GM21723 (cell line): ENCODE measurements around the gene C1orf35.
A peak's percentile ranks its signal among the peaks of the same experiment; 100 is the strongest.
"Not testable (repeated sequence)": the region's sequence is repeated elsewhere in the genome, so short reads cannot be mapped to it uniquely, and the experiment has no call there.

ENCODE experiments used
- ATAC-seq: cut with Tn5 transposase; IDR thresholded peaks from one replicate; pipeline ENCODE4 v1.9.1; 2021; ENCODE audit warnings: mild to moderate bottlenecking, moderate library complexity; ENCODE audit not compliant: unreplicated experiment

Gene C1orf35

DNA sequence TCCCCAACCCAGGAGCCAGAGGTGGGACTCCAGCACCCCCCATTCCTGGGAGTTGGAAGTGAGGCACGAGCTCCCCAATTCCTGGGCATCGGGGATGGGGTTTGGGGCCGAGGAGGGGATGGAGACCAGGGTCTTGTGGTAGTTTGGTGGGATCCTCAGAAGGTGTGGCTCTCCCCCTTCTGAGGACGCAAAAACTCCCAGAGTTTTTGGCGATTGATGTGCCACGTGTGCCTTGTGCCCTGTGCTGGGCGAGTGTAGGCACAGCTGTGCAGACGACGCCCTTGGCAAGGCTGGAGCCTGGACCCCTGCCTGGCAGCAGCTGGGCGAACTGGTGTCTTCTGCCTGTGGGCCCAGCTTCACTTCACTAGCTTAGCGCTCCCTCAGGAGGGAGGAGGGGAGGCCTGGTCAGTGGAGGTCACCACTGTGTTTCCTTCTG is 39.6 kb upstream of the C1orf35 start:
- ATAC-seq = no peak

GRCh38 chr1:228142155-228142691 is 39.1 kb upstream of the C1orf35 start:
- no peak for ATAC-seq

DNA sequence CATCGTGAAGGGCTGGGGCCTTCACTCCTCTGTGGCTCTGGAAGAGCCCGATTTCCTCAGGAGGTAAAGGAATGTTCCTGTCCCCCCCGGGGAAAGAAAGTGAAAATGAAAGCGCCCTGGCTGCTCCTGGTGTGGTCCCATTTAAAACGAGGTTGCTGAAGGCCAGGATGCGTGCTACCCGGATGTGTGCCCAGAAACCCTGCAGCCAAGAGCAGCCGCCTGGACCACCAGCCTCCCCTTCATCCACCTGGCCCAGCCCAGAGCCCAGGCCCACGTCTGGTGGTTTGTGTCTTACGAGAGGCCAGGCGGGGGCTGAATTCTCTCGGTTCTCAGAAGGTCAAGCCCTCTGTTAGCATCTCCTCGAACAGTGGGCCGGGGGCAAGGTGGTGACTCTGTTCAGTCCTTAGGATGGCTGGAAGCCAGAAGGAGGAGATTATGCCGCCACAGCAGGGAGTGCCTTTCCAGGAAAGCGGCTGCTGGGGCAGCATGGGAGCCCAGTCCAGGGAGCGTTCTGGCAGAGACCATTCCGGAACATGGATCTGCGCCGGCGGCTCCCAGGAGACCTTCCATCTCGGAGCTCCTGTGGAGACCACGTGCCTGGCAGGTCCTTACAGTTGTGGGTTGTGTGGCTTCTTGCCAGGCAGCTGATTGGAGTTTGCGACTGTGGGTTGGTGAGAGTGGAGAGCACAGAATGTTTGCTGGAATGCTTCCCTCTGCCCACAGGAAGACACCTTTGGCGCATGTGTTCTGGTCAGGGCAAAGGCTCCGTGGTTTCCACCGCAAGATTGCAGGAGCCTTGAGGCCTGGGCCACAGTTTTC is 38.3 kb upstream of the C1orf35 start:
- no peak for ATAC-seq

DNA sequence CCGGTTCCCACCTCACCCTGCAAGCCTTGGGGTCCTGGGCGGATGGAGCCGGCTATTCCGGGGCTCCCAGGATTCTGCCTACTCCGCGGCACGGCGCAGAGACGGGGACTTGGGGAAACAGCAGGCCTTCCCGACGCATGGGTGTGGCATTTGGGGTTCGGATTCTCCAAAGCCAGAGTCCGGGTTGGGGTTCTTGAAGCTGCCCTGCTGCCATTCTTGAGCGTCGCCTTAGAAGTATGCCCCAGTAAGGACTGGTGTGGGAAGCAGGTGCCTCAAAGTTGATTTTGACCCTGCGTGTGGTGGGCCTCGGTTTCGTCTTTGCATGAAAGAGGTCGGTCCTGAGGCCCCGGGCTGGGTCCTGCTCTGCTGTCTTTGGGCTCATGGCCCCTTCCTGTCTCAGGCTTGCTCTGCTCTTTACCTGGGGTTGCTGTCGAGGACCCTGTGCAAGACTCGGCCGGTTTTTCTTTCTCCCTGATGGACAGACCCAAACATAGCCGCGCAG is 37.6 kb upstream of the C1orf35 start:
- no peak for ATAC-seq

GRCh38 chr1:228139931-228140723 is 37.0 kb upstream of the C1orf35 start, which contains the start of gene GUK1:
GUK1 (plus strand) TSS chr1:228140279; CDS start chr1:228140303, 24 bp downstream.
- ATAC-seq = peak; percentile 90

GRCh38 chr1:228139406-228139930 is 36.3 kb upstream of the C1orf35 start:
- ATAC-seq = no peak

- ATAC-seq = no peak
These were observed 33.8 kb upstream of the C1orf35 start for GRCh38 chr1:228136901-228137300.

DNA sequence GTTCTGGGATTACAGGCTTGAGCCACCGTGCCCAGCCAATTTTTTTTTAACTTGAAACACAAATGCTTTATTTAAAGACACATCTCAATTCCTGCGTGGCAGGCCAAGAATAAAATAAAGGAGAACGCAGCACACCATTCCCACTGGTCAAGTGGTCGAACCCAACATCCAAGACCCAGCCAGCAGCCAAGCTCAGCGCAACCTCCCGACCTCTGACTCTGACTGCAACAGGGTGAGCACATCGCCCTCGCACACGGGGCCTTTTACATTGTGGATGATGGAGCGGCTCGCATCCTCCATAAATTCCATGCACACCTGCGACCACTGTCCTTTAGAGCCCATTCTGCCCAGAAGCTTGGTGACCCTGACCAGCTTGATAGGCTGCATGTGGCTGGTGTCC is 31.5 kb upstream of the C1orf35 start:
- ATAC-seq = no peak

- no peak for ATAC-seq
These were observed 28.6 kb upstream of the C1orf35 start for GRCh38 chr1:228131766-228132165.

GRCh38 chr1:228125185-228125584 is 22.1 kb upstream of the C1orf35 start:
- ATAC-seq = no peak

GRCh38 chr1:228123505-228123904 is 20.4 kb upstream of the C1orf35 start:
- ATAC-seq = no peak

DNA sequence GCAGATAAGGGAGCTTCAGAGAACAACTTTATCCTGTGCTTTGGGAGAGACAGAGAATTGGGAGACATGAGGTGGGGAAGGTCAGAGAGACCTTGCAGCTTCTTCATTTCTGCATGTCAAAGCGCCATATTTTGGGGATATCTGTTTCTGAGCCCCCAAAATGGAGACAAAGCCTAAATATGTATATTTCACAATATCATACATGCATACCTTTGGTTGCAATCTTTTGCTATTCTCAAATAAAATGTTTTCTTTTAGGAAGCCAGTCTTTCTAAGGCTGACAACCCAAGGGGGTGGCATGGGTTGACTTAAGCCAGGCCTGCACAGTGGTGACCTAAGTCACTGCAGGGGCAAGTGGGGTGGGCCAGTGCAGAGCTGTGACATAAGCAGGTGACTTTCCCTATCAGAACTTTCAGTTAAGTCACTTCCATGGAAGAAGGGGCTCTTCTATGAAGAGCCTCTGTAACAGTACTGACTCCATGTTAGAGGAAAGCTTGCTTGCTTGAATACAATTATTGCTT is 19.9 kb upstream of the C1orf35 start:
- no peak for ATAC-seq

- ATAC-seq = no peak
These were observed 17.8 kb upstream of the C1orf35 start for GRCh38 chr1:228120857-228121489.

GRCh38 chr1:228120351-228120750 is 17.2 kb upstream of the C1orf35 start:
- ATAC-seq = no peak

GRCh38 chr1:228118040-228118439 is 14.9 kb upstream of the C1orf35 start:
- ATAC-seq = no peak

DNA sequence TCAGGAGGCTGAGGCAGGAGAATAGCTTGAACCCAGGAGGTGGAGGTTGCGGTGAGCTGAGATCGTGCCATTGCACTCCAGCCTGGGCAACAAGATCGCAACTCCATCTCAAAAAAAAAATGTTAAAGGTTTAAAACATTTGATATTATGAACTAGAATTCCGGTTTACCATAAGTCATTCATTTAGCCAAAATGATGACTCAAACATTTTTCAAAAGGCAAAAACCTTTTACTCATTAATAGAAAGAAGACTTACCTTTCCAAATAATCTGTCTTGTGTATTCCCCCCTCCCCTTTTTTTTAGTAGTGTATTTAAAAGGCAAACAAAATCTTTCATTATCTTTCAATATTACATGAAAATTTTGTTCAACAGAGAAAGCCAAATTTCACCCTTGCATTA is 14.2 kb upstream of the C1orf35 start:
- no peak for ATAC-seq

GRCh38 chr1:228114827-228115226 is 11.7 kb upstream of the C1orf35 start:
- no peak for ATAC-seq

DNA sequence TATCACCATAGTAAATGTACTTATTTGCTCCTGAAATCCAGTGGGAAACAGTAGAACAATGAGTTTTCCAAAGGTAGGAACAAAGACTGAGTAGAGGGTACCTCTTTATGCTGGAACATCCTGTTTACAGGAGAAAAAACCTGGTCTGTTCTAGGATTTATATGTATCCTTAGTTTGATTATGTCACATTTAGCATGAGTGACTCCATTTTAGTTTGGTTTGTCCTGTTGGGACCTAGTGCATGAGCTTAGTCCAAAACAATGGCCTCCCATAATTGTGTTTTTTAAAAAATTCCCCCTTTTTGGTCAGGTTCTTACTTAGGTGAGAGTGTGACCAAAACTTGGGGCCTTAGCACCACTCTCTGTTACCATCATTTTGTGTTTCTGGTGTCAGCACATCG is 9.5 kb upstream of the C1orf35 start:
- ATAC-seq = no peak

DNA sequence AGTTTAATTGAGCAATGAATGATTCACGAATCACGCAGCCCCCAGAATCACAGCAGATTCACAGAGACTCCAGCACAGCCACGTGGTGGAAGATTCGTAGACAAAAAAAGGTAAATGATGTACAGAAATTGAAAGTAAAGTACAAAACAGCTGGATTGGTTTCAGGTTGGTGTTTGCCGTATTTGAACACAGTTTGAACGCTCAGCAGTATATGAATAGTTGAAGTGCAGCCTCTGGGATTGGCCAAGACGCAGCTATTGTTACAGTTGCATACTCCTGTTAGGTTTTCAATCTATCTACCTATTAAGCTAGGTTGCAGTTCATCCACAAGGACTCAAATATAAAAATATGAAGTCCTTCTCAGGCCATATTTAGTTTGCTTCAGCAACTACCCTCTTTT is 9.0 kb upstream of the C1orf35 start:
- no peak for ATAC-seq

DNA sequence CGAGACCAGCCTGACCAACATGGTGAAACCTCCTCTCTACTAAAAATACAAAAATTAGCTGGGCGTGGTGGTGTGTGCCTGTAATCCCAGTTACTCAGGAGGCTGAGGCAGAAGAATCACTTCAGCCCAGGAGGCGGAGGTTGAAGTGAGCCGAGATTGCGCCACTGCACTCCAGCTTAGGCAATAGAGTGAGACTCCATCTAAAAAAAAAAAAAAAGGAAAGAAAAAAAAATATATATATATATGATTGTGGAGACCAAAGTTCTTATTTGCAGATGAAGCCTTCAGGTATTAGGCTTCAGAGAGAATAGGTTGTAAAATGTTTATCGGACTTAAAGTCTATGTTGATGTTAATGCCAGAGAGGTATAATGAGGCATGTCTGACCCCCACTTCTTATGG is 8.2 kb upstream of the C1orf35 start:
- ATAC-seq = not testable (repeated sequence)

DNA sequence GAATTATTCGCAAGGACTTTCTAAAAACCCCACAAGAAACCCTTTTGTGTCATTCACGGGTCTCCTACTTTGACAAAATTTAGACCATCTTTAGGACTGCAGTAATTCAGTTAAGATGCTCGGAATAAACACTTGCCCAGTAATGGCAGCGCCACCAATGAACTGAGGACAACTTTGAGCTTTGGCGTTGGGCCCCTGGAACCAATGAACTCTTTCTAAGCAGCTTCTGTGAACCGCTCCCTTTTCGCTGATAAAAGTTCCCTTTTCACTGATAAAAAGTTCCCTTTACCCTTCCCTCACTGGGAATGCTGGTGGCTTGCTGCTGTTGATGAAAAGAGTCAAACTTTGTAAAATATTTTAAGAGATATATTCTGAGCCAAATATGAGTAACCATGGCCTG is 7.4 kb upstream of the C1orf35 start:
- ATAC-seq = no peak
